NCI-H146 treated with DMSO at 0.1 percent for 48 hours (cell line): ENCODE measurements around the gene RPTOR.
"Not testable (repeated sequence)": the region's sequence is repeated elsewhere in the genome, so short reads cannot be mapped to it uniquely, and the experiment has no call there.

Source experiments
- DNase-seq: peaks from one replicate; lab custom pipeline; 2025; ENCODE audit not compliant: unreplicated experiment; lab: John Stamatoyannopoulos, UW

The RPTOR gene

GRCh38 chr17:80812362-80813088, 267.9 kb downstream of the RPTOR start:
- no peak for DNase-seq

- no peak for DNase-seq
Observed at GRCh38 chr17:80813318-80813717, 268.7 kb downstream of the RPTOR start.

GRCh38 chr17:80814491-80814890, 269.9 kb downstream of the RPTOR start:
- no peak for DNase-seq

GRCh38 chr17:80815151-80815681, 270.6 kb downstream of the RPTOR start:
- no peak for DNase-seq

GRCh38 chr17:80815718-80816117, 271.1 kb downstream of the RPTOR start:
- DNase-seq, result not testable (repeated sequence)

- no peak for DNase-seq
Observed at GRCh38 chr17:80816241-80817103, 271.8 kb downstream of the RPTOR start.

GRCh38 chr17:80817321-80817845, 272.7 kb downstream of the RPTOR start:
- DNase-seq, result no peak

- DNase-seq, result no peak
Observed at GRCh38 chr17:80817861-80818260, 273.2 kb downstream of the RPTOR start.

GRCh38 chr17:80818871-80819270, 274.2 kb downstream of the RPTOR start:
- DNase-seq, result no peak

- DNase-seq, result no peak
Observed at GRCh38 chr17:80819422-80820164, 275.0 kb downstream of the RPTOR start.

- DNase-seq, result no peak
Observed at GRCh38 chr17:80820331-80820730, 275.7 kb downstream of the RPTOR start.

GRCh38 chr17:80821546-80821945, 276.9 kb downstream of the RPTOR start:
- DNase-seq, result no peak

- no peak for DNase-seq
Observed at GRCh38 chr17:80822021-80822699, 277.5 kb downstream of the RPTOR start.

GRCh38 chr17:80822700-80823410, 278.2 kb downstream of the RPTOR start:
- no peak for DNase-seq

GRCh38 chr17:80824549-80825470, 280.2 kb downstream of the RPTOR start:
- no peak for DNase-seq

- DNase-seq, result no peak
Observed at GRCh38 chr17:80825471-80826345, 281.1 kb downstream of the RPTOR start.

GRCh38 chr17:80826346-80826954, 281.8 kb downstream of the RPTOR start:
- no peak for DNase-seq
